Aorta (tissue), 5 donors: ENCODE results near the gene RTL1. TPM values are rescaled to one million over a fixed set of nuclear protein-coding genes. Genes with fewer than 3 reads are reported as not detected.

Experiments used
- ATAC-seq: fragments of 200-7000 bp; cut with Tn5 transposase; one replicate; pipeline ENCODE4 v1.9.1; 2022; ENCODE audit warnings: moderate library complexity; ENCODE audit not compliant: low FRiP score
- DNase-seq, 2 donors: peaks; one replicate each; pipeline ENCODE4 v3.0.0-alpha.2; 2020
- H3K27ac ChIP-seq, 2 donors: one replicate each; pipeline ENCODE4 v1.5.1; 2013; ENCODE audit warnings: low read length in 2 of 2, mild to moderate bottlenecking in 2 of 2, moderate library complexity in 2 of 2, control low read depth in 1 of 2, inconsistent platforms in 1 of 2, low read depth in 1 of 2
- H3K27me3 ChIP-seq, 2 donors: one replicate each; pipeline ENCODE4 v1.6.1; 2013; ENCODE audit warnings: control low read depth in 1 of 2, low read length in 1 of 2, mild to moderate bottlenecking in 1 of 2, moderate library complexity in 1 of 2; ENCODE audit not compliant: insufficient read depth in 2 of 2, control insufficient read depth in 1 of 2
- H3K36me3 ChIP-seq, 2 donors: one replicate each; pipeline ENCODE4 v1.6.1; 2013; ENCODE audit warnings: control low read depth in 1 of 2, low read length in 1 of 2, mild to moderate bottlenecking in 1 of 2; ENCODE audit not compliant: insufficient read depth in 2 of 2, control insufficient read depth in 1 of 2
- H3K4me1 ChIP-seq, 2 donors: one replicate each; pipeline ENCODE4 v1.6.1; 2013; ENCODE audit warnings: low read length in 2 of 2, control low read depth in 1 of 2, mild to moderate bottlenecking in 1 of 2, moderate library complexity in 1 of 2; ENCODE audit not compliant: insufficient read depth in 2 of 2, control insufficient read depth in 1 of 2
- H3K4me3 ChIP-seq, 2 donors: one replicate each; pipeline ENCODE4 v1.5.1; 2013; ENCODE audit warnings: low read length in 2 of 2, control low read depth in 1 of 2, mild to moderate bottlenecking in 1 of 2
- H3K9me3 ChIP-seq: one replicate; pipeline ENCODE4 v1.6.1; 2013; ENCODE audit warnings: mild to moderate bottlenecking, low read length; ENCODE audit not compliant: control insufficient read depth
- WGBS, 2 donors: extraction: QIAGEN DNeasy Blood & Tissue Kit; methylation state at CpG; one replicate each; pipeline ENCODE4 v1.1.7; 2013; 5-methylcytosine and 5-hydroxymethylcytosine counted together
- intact Hi-C, 2 donors: fragments of 100-400 bp; cut with DNase I; formaldehyde crosslinking; loops; one replicate each; pipeline versions ENCODE4 v1.14.2 to v1.15.0; 2022
- polyA plus RNA-seq, 2 donors: library from polyadenylated mRNA; stranded (reverse); fragments of 200-250 nt; gene quantifications; one replicate each; pipeline ENCODE4 v1.2.3, GENCODE V29; 2013
- total RNA-seq, 2 donors: library from RNA; stranded (reverse); fragmentation: NEBNext Ultra II Directional; extraction: Animal tissue kit (Norgen Biotek cat#: 25700); gene quantifications; one replicate each; pipeline ENCODE4 v1.2.1, GENCODE V29; 2021
- donor health status: healthy with polysubstance abuse.
- donor health status: Bipolar disorder and iron deficiency.
- donor health status: DM: no; HTN: no; CAD: no.
- donor health status: DM: no; HTN: no; CAD: no.
- donor health status: DM: yes; HTN: yes; CAD: no.

RTL1 gene
- total and polyA plus RNA-seq, 4 donors = not detected

DNA sequence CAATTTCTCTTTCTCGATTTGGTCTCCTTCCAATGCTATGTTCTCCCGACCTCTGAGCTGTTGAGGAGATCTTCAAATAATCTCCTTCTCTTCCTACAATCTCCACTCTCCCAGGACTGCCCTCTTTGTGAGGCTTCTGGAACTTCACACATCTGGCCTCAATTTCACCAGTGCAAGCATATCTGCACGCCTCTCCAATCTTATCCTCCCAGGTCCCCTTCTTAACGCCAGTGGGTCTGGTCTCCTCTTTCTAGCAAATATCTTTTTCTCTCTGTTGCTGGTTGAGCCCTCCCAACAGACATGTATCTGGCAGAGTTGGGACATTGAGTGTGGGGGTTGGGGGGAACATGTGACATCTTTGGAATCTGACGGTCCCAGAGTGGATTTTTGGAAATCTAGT is 17.9 kb downstream of the RTL1 start:
- WGBS, 2 donors = 51% methylated on average over 5 of the region's 5 CpGs
- Histone ChIP-seq H3K27ac (no peak overlapping the region), H3K4me3 (no peak overlapping the region), H3K36me3 (no peaks in the 10 kb centered on the region), H3K27me3 (no peaks in the 10 kb centered on the region), H3K4me1 (no peaks in the 10 kb centered on the region), H3K9me3 (peaks cover 1% of the 10 kb centered on the region)
- ATAC-seq (no peak), DNase-seq (peak in 1 of 2 donors; percentile 1)
- intact Hi-C loops = no loop called here

DNA sequence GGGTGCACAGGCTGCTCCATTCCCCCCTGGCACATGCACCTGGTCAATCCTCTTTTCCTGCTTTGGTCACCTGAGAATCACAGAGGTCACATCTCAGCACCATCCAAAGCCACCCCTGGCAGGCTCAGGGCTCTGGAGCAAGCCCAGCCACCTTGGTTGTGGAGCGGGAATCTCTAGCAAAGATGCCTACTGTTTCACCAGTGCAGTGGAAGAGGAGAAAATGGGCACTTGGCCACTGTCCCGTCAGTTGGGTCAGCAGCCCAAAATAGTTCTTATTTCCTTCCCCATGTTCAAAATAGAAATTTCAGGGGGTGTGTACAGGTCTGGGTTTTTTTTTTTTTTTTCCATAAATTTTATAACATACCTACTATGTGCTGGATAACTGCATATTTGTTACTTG is 18.3 kb downstream of the RTL1 start:
- no peak overlapping the region for H3K4me3 ChIP-seq
- no peaks in the 10 kb centered on the region for H3K36me3 ChIP-seq
- peaks cover 1% of the 10 kb centered on the region for H3K9me3 ChIP-seq
- H3K27me3 ChIP-seq = no peaks in the 10 kb centered on the region
- no peak for ATAC-seq
- 4 to 10% methylated on average over 2 of the region's 2 CpGs for WGBS, 2 donors
- intact Hi-C loops = no loop called here
- no peak overlapping the region for H3K27ac ChIP-seq
- H3K4me1 ChIP-seq = no peaks in the 10 kb centered on the region
- DNase-seq = peak in 1 of 2 donors; percentile 37

DNA sequence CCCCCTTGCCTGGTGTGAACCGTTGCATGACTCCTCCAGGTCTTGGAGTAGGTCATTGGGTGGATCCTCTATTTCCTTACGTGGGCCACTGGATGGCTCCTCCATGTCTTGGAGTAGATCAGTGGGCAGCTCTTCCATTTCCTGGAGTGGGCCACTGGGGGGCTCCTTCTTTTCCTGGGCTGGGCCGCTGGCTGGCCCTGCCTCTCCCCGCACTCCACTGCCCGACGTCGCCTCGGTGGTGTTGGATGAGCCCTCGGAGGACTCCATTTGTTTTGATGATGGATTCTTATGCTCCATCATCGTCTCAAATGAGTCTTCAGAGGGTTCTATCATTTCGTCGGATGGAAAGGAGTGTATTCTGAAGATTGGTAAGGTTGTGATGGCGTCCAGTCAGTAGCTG is 19.1 kb downstream of the RTL1 start:
- H3K4me1 ChIP-seq = no peaks in the 10 kb centered on the region
- no peak for ATAC-seq

DNA sequence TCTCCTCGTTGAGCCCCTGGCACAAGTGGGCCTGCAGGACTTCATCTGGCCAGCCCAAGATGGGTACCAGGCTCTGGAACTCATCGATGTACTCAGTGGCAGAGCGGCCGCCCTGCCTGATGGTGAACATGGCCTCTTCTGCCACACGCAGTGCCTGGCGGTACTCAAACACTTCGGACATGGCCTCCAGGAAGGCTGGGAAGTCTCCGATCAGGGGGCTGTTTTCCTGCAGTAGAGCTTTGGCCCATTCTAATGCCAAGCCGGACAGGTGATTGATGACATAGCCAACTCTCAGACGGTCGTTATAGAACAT is 19.8 kb downstream of the RTL1 start:
- Histone ChIP-seq H3K36me3 (no peaks in the 10 kb centered on the region), H3K4me1 (no peaks in the 10 kb centered on the region), H3K4me3 (no peak overlapping the region), H3K27me3 (no peaks in the 10 kb centered on the region), H3K27ac (no peak overlapping the region), H3K9me3 (peaks cover 1% of the 10 kb centered on the region)
- ATAC-seq (no peak), DNase-seq (peak in 1 of 2 donors; percentile 50)
- intact Hi-C loops = no loop called here
- WGBS, 2 donors = 85 to 87% methylated on average over 11 of the region's 11 CpGs

More for the DNA sequence above, 19.1 kb downstream of the RTL1 start:
- DNase-seq = peak in 1 of 2 donors; percentile 27
- Histone ChIP-seq H3K4me3 (no peak overlapping the region), H3K27ac (no peak overlapping the region), H3K9me3 (peaks cover 1% of the 10 kb centered on the region), H3K27me3 (no peaks in the 10 kb centered on the region), H3K36me3 (no peaks in the 10 kb centered on the region)
- 92 to 93% methylated on average over 13 of the region's 13 CpGs for WGBS, 2 donors
- intact Hi-C loops = no loop called here

DNA sequence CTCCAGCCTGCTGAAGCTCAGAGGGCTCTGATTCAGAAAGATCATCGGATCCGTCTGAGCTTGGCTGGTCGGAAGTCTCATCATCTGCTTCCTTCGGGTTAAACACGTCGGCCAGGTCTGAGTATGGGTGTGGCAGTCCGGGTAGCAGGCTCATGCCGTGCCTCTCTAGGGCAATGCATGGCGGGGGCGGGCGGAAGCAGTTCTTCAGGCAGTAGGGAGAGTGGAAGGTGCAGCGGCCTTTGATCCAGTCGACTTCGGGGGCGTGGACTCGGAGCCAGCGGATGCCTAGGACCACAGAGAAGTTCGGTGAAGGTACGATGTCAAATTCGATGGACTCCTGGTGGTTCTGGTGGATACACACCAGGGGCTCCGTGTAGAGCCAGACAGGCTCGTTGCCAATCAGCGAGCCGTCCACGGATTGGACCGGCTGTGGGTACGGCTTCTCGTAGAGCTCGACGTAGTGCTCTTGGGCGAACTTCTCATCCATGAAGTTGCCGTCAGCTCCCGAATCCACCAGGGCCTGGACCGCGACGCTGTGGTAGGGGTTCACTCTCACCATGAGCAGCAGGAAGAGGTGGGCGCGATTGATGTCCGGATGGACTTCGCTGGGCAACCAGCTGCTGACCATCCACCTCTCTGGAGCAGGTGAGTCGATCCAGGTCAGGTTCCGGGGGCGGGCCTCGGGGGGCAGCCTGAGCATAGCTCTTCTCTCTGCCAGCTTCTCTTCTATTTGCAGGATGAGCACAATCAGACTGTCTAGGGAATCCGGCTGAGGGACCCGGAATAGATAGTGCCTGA is 20.3 kb downstream of the RTL1 start:
- intact Hi-C loops = no loop called here
- Histone ChIP-seq H3K4me1 (no peaks in the 10 kb centered on the region), H3K27me3 (no peaks in the 10 kb centered on the region), H3K36me3 (no peaks in the 10 kb centered on the region), H3K9me3 (peaks cover 1% of the 10 kb centered on the region), H3K27ac (no peak overlapping the region), H3K4me3 (no peak overlapping the region)
- 96 to 98% methylated on average over 44 to 46 of the region's 46 CpGs for WGBS, 2 donors
- peak; percentile 6 for ATAC-seq
- peak; percentile 36 to 68 for DNase-seq

DNA sequence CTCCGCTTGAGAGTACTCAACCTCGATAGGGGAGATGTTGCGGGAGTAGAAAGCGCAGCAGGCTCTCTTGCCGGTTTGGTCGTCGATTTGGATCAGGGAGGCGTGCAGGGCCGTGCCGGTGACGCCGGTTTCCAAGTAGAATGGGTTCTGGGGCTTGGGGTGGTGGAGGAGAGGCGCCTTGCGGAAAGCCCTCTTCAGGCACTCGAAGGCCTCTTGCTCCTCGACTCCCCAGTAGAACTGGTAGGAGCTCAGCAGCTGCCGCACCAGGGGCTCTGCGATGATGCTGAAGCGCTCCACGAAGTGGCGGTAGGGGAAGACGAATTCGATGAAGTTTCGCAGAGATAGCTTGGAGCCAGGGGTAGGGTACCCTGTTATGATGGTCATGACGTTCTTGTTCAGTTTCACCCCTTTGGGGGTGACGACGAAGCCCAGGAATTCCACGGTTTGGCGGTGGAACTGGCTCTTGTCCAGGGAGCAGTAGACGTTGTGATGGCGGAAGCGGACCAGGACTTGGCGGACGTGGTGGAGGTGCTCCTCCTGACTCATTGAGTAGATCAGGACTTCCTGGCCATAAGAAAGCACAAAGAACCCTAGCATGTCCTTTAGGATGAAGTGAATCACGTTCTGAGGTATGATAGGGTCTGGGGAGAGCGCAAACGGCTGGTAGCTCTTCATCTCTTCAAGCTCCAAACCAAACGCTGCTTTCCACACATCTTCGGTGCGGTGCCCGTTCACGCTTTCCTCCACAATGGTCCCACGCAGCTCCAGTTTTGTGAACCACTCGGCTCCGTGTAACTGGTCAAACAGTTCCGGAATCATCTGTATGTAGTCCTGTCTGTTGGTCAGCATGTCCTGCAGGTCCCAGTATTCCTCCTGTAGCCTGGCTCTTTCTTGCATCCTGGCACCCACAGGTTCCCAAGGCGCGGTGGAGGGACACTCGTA is 21.2 kb downstream of the RTL1 start:
- ATAC-seq (no peak), DNase-seq (peak; percentile 18 to 65)
- H3K4me3 ChIP-seq = no peak overlapping the region
- H3K27me3 ChIP-seq = no peaks in the 10 kb centered on the region
- 93 to 95% methylated on average over 49 of the region's 49 CpGs for WGBS, 2 donors
- intact Hi-C loops = no loop called here
- peaks cover 1% of the 10 kb centered on the region for H3K9me3 ChIP-seq
- no peaks in the 10 kb centered on the region for H3K4me1 ChIP-seq
- H3K36me3 ChIP-seq = no peaks in the 10 kb centered on the region
- H3K27ac ChIP-seq = no peak overlapping the region

DNA sequence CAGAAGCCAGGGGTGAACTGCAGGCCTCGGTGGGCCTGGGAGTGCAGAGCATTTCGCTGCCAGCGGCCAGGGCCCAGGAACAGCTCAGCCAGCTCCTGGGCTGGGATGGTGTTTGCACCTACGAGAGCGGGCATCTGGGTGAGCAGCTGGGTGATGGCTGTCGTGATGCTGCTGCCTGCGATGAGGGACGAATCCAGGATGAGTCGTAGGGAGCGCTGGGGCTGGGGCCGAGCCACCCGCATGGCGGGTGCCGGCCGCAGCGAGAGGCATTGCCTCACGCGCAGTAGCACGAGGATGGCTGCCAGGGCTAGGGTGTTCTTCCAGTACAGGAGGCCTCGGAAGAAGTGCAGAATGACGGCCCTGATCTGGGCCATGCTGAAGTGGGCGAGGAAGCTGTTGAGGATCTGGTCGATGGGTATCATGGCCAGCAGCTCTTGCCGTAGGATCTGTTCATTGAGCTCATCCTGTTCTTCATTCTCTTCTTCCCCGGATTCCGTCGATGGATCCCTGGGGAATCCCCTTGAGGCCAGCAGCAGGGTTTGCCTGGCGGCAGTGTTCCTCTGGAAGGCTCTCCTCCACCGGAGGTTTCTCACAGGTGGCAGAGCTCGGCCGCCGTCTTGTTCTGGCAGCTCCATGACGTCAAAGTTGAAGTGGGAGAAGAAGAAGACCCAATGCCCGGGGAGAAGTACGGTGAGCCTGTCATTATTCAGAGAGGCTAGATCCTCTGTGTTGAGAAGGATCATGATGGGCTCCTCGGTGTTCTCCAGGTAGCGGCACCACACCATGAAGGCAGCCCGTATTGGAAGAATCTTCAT is 22.1 kb downstream of the RTL1 start:
- WGBS, 2 donors = 96 to 97% methylated on average over 38 of the region's 38 CpGs
- peak; percentile 24 to 46 for DNase-seq
- no peaks in the 10 kb centered on the region for H3K36me3 ChIP-seq
- no peak overlapping the region for H3K4me3 ChIP-seq
- ATAC-seq = no peak
- no peaks in the 10 kb centered on the region for H3K27me3 ChIP-seq
- peaks cover 1% of the 10 kb centered on the region for H3K9me3 ChIP-seq
- intact Hi-C loops = no loop called here
- H3K27ac ChIP-seq = no peak overlapping the region
- H3K4me1 ChIP-seq = no peaks in the 10 kb centered on the region

DNA sequence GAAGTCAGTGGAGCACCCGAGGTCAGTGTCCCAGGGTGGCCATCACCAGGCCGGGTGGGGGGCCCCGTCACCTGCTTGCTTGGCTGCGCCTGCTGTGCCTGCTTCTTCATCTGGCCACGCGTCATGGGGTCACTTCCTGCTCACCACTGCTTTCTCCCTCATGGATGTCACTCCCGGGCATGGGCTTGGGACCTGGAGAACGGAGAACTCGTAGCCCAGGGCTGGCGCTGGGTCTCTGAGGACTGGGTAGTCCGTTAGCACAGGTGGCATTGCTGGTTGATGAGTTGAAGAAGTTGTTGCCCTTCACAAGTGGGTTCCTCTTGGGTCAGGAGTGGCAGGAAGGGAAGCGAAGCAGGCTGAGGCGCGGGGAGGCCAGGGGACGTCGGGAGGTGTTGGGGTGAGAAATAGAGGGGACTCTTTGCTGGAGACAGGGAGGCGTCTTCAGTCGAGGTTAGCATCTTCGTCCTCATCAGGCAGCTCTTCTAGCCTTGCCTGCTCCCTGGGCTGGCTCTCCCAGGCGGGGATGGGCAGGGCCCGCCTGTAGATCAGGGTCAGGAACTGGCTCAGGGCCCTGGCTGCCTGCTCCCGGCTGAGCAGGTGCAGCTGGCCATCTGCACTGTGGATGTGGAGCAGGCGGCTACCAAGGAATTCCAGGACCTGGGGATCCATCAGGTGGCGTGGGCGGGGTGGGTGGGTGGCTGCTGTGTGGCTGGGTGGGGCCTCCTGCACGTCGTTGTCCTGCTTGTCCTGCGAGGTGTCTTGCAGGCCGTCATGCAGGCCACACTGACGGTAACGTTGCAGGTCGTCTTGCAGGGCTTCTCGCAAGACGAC is 23.0 kb downstream of the RTL1 start:
- no peaks in the 10 kb centered on the region for H3K4me1 ChIP-seq
- WGBS, 2 donors = 87 to 92% methylated on average over 34 of the region's 34 CpGs
- no peaks in the 10 kb centered on the region for H3K36me3 ChIP-seq
- H3K4me3 ChIP-seq = no peak overlapping the region
- H3K27ac ChIP-seq = no peak overlapping the region
- DNase-seq (peak; percentile 26 to 69), ATAC-seq (no peak)
- intact Hi-C loops = no loop called here
- H3K9me3 ChIP-seq = peaks cover 1% of the 10 kb centered on the region
- no peaks in the 10 kb centered on the region for H3K27me3 ChIP-seq
